ENCODE results near the gene PLEKHG5.

GRCh38 chr1:6474815-6475282 is 16.6 kb downstream of the PLEKHG5 start:
- TF ChIP-seq CTCF (IDR thresholded peaks at IDR 0.05; ENCODE audit: low read depth, low read length) = no peak
- TF ChIP-seq POLR2A (IDR thresholded peaks at IDR 0.05; ENCODE audit: extremely low read depth, insufficient read length) = no peak
- TF ChIP-seq MAX (IDR thresholded peaks at IDR 0.05; ENCODE audit: low read depth, low read length) = no peak
- no peak for TF ChIP-seq MYC (IDR thresholded peaks at IDR 0.05; ENCODE audit: low read depth, low read length)

Measured in NB4 (cell line).